Epithelial cell of esophagus (primary cell): Measurements from ENCODE around the gene TFAP2A.

ENCODE experiments used
- DNase-seq: peaks from one replicate; pipeline ENCODE4 v3.0.0; 2010; ENCODE audit warnings: low read depth
- H3K4me3 ChIP-seq: 2 replicates; pipeline ENCODE4 v1.5.1; 2011; ENCODE audit warnings: mild to moderate bottlenecking, low read length, control low read depth
- TF ChIP-seq, protein P1 (sequence below): IDR thresholded peaks from 2 replicates; pipeline ENCODE4 v1.5.1; 2011; ENCODE audit warnings: low read depth, mild to moderate bottlenecking, low read length, control low read depth, inconsistent platforms; ENCODE audit not compliant: insufficient read depth; ENCODE audit errors: missing control alignments

The TFAP2A gene

GRCh38 chr6:10453596-10453995 is 38.7 kb upstream of the TFAP2A start:
- TF ChIP-seq, protein P1, sequence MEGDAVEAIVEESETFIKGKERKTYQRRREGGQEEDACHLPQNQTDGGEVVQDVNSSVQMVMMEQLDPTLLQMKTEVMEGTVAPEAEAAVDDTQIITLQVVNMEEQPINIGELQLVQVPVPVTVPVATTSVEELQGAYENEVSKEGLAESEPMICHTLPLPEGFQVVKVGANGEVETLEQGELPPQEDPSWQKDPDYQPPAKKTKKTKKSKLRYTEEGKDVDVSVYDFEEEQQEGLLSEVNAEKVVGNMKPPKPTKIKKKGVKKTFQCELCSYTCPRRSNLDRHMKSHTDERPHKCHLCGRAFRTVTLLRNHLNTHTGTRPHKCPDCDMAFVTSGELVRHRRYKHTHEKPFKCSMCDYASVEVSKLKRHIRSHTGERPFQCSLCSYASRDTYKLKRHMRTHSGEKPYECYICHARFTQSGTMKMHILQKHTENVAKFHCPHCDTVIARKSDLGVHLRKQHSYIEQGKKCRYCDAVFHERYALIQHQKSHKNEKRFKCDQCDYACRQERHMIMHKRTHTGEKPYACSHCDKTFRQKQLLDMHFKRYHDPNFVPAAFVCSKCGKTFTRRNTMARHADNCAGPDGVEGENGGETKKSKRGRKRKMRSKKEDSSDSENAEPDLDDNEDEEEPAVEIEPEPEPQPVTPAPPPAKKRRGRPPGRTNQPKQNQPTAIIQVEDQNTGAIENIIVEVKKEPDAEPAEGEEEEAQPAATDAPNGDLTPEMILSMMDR, result no peak

DNA sequence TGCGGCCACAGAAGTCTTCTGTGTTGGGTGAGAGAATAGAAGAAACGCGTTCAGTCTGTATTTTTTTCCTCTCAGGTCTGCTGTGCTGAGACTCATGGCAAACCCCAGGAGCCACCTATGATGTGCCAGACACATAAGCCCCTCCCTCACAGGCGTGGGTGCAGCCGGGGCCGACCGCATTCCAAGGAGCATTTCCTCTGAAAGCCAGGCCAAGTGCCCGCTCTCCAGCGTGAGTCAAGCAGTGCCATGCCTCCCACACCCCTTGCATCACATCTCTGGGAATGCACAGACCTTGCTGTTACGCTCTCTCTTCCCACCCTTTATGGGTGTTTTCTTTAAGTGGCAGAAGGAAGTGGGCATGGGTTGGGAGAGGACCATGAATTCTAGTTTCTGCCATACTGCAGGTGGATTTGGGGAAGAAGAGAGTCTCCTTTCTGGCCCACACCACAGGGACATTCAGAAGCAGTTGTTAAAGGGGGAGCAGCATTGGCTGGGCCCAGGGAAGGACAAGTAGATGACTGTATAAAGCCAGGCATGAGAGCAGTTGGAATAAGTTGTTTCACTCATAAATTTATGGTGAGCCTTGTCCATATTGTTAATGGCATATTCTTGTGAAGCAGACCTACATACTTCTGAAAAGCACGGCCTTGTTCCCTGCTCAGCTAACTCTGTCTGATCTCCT is 37.1 kb upstream of the TFAP2A start:
- TF ChIP-seq, protein P1, result no peak
- peak; percentile 100 for DNase-seq
- H3K4me3 ChIP-seq, result no peak overlapping the region

More at GRCh38 chr6:10453596-10453995, 38.7 kb upstream of the TFAP2A start:
- no peak for DNase-seq
- no peak overlapping the region for H3K4me3 ChIP-seq

GRCh38 chr6:10451394-10451793 is 36.5 kb upstream of the TFAP2A start:
- TF ChIP-seq, protein P1, result no peak
- no peak overlapping the region for H3K4me3 ChIP-seq
- no peak for DNase-seq

GRCh38 chr6:10449751-10450150 is 34.9 kb upstream of the TFAP2A start:
- DNase-seq, result peak; percentile 66
- H3K4me3 ChIP-seq, result no peak overlapping the region
- TF ChIP-seq, protein P1, result no peak

DNA sequence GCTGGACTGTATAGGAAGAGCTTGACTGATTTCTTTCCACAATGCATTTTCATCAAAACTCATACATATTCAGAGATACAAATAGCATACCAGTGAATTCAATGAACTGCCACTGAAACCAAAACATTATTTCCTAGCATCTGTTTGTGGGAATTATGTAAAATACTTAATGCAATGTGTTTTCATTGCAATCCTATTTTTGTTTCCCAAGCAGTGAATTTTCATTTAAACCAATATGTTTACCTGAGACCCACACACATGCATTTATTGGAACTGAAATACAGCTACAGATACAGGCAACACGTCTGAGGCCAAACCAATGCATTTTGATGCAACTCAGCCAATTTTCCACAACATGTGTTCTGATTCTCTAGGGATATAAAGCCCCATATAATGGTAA is 33.2 kb upstream of the TFAP2A start:
- DNase-seq, result no peak
- H3K4me3 ChIP-seq, result no peak overlapping the region
- TF ChIP-seq, protein P1, result no peak

- H3K4me3 ChIP-seq, result no peak overlapping the region
- TF ChIP-seq, protein P1, result no peak
- no peak for DNase-seq
Observed at GRCh38 chr6:10446548-10446947, 31.7 kb upstream of the TFAP2A start.

- TF ChIP-seq, protein P1, result no peak
- no peak for DNase-seq
- no peak overlapping the region for H3K4me3 ChIP-seq
Observed at GRCh38 chr6:10441655-10442009, 26.8 kb upstream of the TFAP2A start.
